SU-DHL-6 (cell line): ENCODE results near the gene GLI3.

Source experiments
- H2AFZ ChIP-seq: fragments of 200-600 bp; sonication (generic); 2 replicates; pipeline ENCODE4 v1.6.1; 2014; ENCODE audit warnings: low read depth, mild to moderate bottlenecking, moderate library complexity, mixed read lengths, antibody characterized with exemption, low read length; ENCODE audit not compliant: severe bottlenecking
- H3F3A ChIP-seq: fragments of 200-600 bp; shearing (Covaris generic); 2 replicates; pipeline ENCODE4 v1.6.0; 2016; ENCODE audit warnings: antibody characterized with exemption, mild to moderate bottlenecking; ENCODE audit not compliant: insufficient read depth
- H3K27ac ChIP-seq: fragments of 200-600 bp; sonication (generic); 2 replicates; pipeline ENCODE4 v1.5.1; 2016; ENCODE audit warnings: low read depth, mild to moderate bottlenecking, low read length, moderate library complexity, mixed read lengths
- H3K27me3 ChIP-seq: fragments of 200-600 bp; sonication (generic), shearing (Covaris generic); 2 replicates; pipeline ENCODE4 v1.6.0; 2014; ENCODE audit warnings: mild to moderate bottlenecking, low read length
- H3K36me3 ChIP-seq: fragments of 200-600 bp; sonication (generic); 2 replicates; pipeline ENCODE4 v1.6.1; 2014; ENCODE audit warnings: mild to moderate bottlenecking, low read length, mixed read lengths
- H3K4me2 ChIP-seq: fragments of 300-600, 200-600 bp; shearing (Covaris generic), sonication (generic); 2 replicates; pipeline ENCODE4 v1.6.0; 2014; ENCODE audit warnings: low read length, low read depth, mild to moderate bottlenecking; ENCODE audit not compliant: poor library complexity, severe bottlenecking
- H3K4me3 ChIP-seq: fragments of 200-600 bp; sonication (generic); 2 replicates; pipeline ENCODE4 v1.5.1; 2014; ENCODE audit warnings: antibody characterized with exemption, low read length, mild to moderate bottlenecking, mixed read lengths; ENCODE audit not compliant: insufficient read depth, poor library complexity, severe bottlenecking
- H3K79me2 ChIP-seq: fragments of 200-600 bp; sonication (generic); 2 replicates; pipeline ENCODE4 v1.6.1; 2014; ENCODE audit warnings: mild to moderate bottlenecking, low read length, moderate library complexity; ENCODE audit not compliant: insufficient read depth
- H3K9ac ChIP-seq: fragments of 200-600 bp; sonication (generic); 2 replicates; pipeline ENCODE4 v1.7.0; 2014; ENCODE audit warnings: mild to moderate bottlenecking, low read length
- H3K9me2 ChIP-seq: fragments of 200-600 bp; sonication (generic); replicated peaks from 2 replicates; pipeline ENCODE4 v1.6.1; 2014; ENCODE audit warnings: low read length; ENCODE audit not compliant: insufficient read depth
- H3K9me3 ChIP-seq: fragments of 200-600 bp; sonication (generic); 2 replicates; pipeline ENCODE4 v1.6.1; 2014; ENCODE audit warnings: low read length, mixed read lengths; ENCODE audit not compliant: insufficient read depth
- H4K20me1 ChIP-seq: fragments of 200-600 bp; sonication (generic); 2 replicates; pipeline ENCODE4 v1.6.1; 2014; ENCODE audit warnings: low read depth, mild to moderate bottlenecking, antibody characterized with exemption, low read length, moderate library complexity, mixed read lengths
- CTCF ChIP-seq: fragments of 200-600 bp; sonication (generic); IDR thresholded peaks from one replicate; pipeline ENCODE4 v1.5.1; 2017; ENCODE audit warnings: antibody characterized with exemption, mild to moderate bottlenecking, low read length, moderate library complexity; ENCODE audit not compliant: insufficient read depth, poor library complexity, severe bottlenecking
- EZH2phosphoT487 ChIP-seq: fragments of 200-600 bp; sonication (generic), shearing (Covaris generic); conservative IDR thresholded peaks from 2 replicates; pipeline ENCODE4 v1.6.1; 2018; ENCODE audit warnings: mild to moderate bottlenecking, antibody characterized with exemption, low read length, moderate library complexity, mixed read lengths

GLI3 gene

GRCh38 chr7:42017349-42017986, 219.5 kb downstream of the GLI3 start:
- no peak overlapping the region for H3K27ac ChIP-seq
- no peak overlapping the region for H3K4me3 ChIP-seq
- no peak overlapping the region for H3K9ac ChIP-seq
- H3K27me3 ChIP-seq, result no peaks in the 10 kb centered on the region
- peak overlapping the region; percentile 45 for H3K4me2 ChIP-seq
- no peaks in the 10 kb centered on the region for H3K36me3 ChIP-seq
- H3K9me2 ChIP-seq, result no peaks in the 10 kb centered on the region
- H3F3A ChIP-seq, result no peaks in the 10 kb centered on the region
- H3K79me2 ChIP-seq, result no peaks in the 10 kb centered on the region
- TF ChIP-seq CTCF (no peak), EZH2phosphoT487 (no peak)
- H4K20me1 ChIP-seq, result no peaks in the 10 kb centered on the region
- H3K9me3 ChIP-seq, result no peaks in the 10 kb centered on the region
- H2AFZ ChIP-seq, result no peak overlapping the region

GRCh38 chr7:42016517-42016916, 220.5 kb downstream of the GLI3 start:
- Histone ChIP-seq H3K4me2 (no peak overlapping the region), H3K9ac (no peak overlapping the region), H3K9me3 (no peaks in the 10 kb centered on the region)

GRCh38 chr7:42014625-42015618, 222.1 kb downstream of the GLI3 start:
- Histone ChIP-seq H3K27me3 (no peaks in the 10 kb centered on the region), H3K27ac (no peak overlapping the region)
- TF ChIP-seq EZH2phosphoT487, result no peak
- TF ChIP-seq CTCF, result peak; percentile 98

More at GRCh38 chr7:42016517-42016916, 220.5 kb downstream of the GLI3 start:
- no peaks in the 10 kb centered on the region for H3F3A ChIP-seq
- no peaks in the 10 kb centered on the region for H4K20me1 ChIP-seq
- TF ChIP-seq CTCF (no peak), EZH2phosphoT487 (no peak)
- H3K27ac ChIP-seq, result no peak overlapping the region
- no peaks in the 10 kb centered on the region for H3K27me3 ChIP-seq
- no peak overlapping the region for H3K4me3 ChIP-seq
- no peak overlapping the region for H2AFZ ChIP-seq
- no peaks in the 10 kb centered on the region for H3K9me2 ChIP-seq
- H3K79me2 ChIP-seq, result no peaks in the 10 kb centered on the region
- H3K36me3 ChIP-seq, result no peaks in the 10 kb centered on the region

More at GRCh38 chr7:42014625-42015618, 222.1 kb downstream of the GLI3 start:
- no peaks in the 10 kb centered on the region for H3F3A ChIP-seq
- no peaks in the 10 kb centered on the region for H3K79me2 ChIP-seq
- no peak overlapping the region for H2AFZ ChIP-seq
- no peak overlapping the region for H3K9ac ChIP-seq
- H3K4me3 ChIP-seq, result no peak overlapping the region
- H3K36me3 ChIP-seq, result no peaks in the 10 kb centered on the region
- no peaks in the 10 kb centered on the region for H4K20me1 ChIP-seq
- no peaks in the 10 kb centered on the region for H3K9me3 ChIP-seq
- H3K9me2 ChIP-seq, result no peaks in the 10 kb centered on the region
- no peak overlapping the region for H3K4me2 ChIP-seq
